ENCODE data around the gene TLX2. TPM values are rescaled to one million over a fixed set of nuclear protein-coding genes. Genes with fewer than 3 reads are reported as not detected.
A peak's percentile ranks its signal among the peaks of the same experiment; 100 is the strongest.
"Not testable (repeated sequence)": the region's sequence is repeated elsewhere in the genome, so short reads cannot be mapped to it uniquely, and the experiment has no call there.

TLX2 gene
- total RNA-seq, 2 donors from 2014 or later = 0.16 to 1.5 TPM

DNA sequence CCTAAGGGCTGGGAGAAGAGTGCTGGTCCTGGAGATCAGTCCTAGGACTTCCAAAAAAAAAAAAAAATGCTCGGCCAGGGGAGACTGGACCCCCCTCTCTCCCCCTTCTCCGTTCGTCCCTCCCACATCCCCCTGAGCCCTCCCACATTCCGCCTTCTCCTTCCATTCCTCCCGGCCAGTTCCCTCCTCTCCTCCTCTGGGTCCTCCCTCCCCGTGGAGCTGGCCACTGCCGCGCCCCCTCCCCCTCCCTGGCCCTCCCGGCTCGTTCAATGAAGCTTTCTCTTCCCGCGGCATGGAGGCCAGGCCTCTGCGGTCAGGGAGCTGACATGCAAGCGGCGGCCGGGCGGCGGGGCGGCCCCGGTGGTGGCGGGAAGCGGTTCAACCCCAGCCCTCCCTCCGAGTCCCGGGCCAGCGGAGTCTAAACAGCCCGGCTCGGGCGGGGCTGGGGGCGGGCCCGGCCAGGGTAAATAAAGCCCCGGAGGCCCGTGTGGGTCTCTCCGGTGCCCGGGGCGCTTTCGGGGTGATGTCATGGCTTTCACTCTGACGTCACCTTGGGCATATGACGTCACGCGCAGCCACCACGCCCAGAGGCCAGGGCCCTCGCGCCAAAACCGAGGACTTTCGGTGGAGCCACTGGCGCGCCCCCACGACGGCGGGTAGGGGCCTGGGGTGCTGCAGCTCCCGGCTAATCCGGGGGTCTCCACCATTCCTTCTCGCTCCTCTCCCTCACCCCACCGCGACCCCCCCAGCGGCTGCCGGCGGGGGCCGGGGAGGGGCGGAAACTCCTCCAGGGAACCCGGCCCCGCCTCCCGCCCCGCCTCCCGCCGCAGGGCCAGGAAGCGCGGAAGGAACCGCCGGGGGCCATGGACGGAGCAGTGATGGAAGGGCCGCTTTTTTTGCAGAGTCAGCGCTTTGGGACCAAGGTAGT is 39.9 kb downstream of the TLX2 start, which contains the start of the genes DOK1 and LOXL3:
DOK1 (plus strand) TSS at position 829 of the 928 bp plus-strand sequence; CDS start at position 864, 35 bp downstream.
LOXL3 (minus strand) TSS at position 51 of the 928 bp plus-strand sequence. CDS start 1,308 bp downstream, outside the sequence.
- no peaks in the 10 kb centered on the region for H3K9me3 ChIP-seq (ENCODE audit: control insufficient read depth, low read length, poor library complexity, severe bottlenecking)
- H3K36me3 Mint-ChIP-seq (ENCODE audit: low read depth) = peaks cover 7% of the 10 kb centered on the region
- DNase-seq = peak; percentile 66 to 84 (median 78)
- peak within 1 kb of the TSS; percentile 91 for H3K4me3 Mint-ChIP-seq
- peaks cover 28% of the 10 kb centered on the region for H3K27me3 Mint-ChIP-seq
- peak within 1 kb of the TSS; percentile 92 for H3K27ac Mint-ChIP-seq
- peaks cover 23% of the 10 kb centered on the region for H3K4me1 Mint-ChIP-seq
- ATAC-seq = peak; percentile 82

DNA sequence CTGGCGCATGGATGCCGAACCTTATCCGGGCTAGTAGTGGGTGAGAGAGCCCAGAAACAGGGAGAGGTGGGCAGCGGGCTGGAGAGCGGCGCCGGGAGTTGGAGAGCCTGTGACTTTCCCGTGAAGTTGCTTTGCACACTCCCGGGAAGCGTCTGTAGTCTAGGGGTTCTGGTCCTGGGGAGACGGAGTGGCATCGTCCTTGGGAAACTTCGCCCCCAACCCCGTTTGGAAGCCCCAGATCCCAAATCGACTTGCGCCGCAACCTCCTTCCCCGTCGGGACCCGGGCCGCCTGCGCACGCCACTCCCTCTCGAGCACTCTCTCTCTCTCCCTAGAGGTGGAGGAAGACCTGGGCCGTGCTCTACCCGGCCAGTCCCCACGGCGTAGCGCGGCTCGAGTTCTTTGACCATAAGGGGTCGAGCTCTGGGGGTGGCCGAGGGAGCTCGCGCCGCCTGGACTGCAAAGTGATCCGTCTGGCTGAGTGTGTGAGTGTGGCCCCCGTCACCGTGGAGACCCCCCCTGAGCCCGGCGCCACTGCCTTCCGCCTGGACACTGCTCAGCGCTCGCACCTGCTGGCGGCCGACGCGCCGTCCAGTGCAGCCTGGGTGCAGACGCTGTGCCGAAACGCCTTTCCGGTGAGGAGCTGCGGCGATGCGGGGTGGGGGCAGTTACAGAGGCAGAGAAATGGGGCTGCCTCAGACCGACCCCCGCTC is 40.7 kb downstream of the TLX2 start:
- peaks cover 21% of the 10 kb centered on the region for H3K27me3 Mint-ChIP-seq
- peak in 1 of 3 donors; percentile 22 for DNase-seq
- H3K27ac Mint-ChIP-seq = peak overlapping the region; percentile 92
- H3K36me3 Mint-ChIP-seq (ENCODE audit: low read depth) = peaks cover 7% of the 10 kb centered on the region
- peaks cover 24% of the 10 kb centered on the region for H3K4me1 Mint-ChIP-seq
- H3K9me3 ChIP-seq (ENCODE audit: control insufficient read depth, low read length, poor library complexity, severe bottlenecking) = no peaks in the 10 kb centered on the region
- ATAC-seq = peak; percentile 57
- peak overlapping the region; percentile 91 for H3K4me3 Mint-ChIP-seq

DNA sequence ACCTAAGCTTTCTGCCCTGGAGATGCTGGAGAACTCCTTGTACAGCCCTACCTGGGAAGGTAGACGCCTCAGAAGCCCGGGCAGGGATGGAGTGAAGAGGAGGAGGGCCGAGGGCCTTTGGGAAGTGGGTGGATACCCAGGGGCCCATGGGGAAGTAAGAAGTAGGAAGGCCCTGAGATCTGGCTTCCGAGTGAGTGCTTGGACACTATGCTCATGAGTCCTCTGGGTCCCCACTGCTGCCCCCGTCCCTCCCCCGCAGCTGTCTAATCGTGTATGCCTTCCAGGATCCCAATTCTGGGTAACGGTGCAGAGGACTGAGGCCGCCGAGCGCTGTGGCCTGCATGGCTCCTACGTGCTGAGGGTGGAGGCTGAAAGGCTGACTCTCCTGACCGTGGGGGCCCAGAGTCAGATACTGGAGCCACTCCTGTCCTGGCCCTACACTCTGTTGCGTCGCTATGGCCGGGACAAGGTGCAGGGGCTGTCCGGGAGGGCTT is 41.4 kb downstream of the TLX2 start:
- peaks cover 29% of the 10 kb centered on the region for H3K4me1 Mint-ChIP-seq
- H3K36me3 Mint-ChIP-seq (ENCODE audit: low read depth) = peaks cover 5% of the 10 kb centered on the region
- ATAC-seq (no peak), DNase-seq (no peak)
- H3K27ac Mint-ChIP-seq = peak overlapping the region; percentile 92
- H3K4me3 Mint-ChIP-seq = peak overlapping the region; percentile 91
- no peaks in the 10 kb centered on the region for H3K9me3 ChIP-seq (ENCODE audit: control insufficient read depth, low read length, poor library complexity, severe bottlenecking)
- peaks cover 21% of the 10 kb centered on the region for H3K27me3 Mint-ChIP-seq

DNA sequence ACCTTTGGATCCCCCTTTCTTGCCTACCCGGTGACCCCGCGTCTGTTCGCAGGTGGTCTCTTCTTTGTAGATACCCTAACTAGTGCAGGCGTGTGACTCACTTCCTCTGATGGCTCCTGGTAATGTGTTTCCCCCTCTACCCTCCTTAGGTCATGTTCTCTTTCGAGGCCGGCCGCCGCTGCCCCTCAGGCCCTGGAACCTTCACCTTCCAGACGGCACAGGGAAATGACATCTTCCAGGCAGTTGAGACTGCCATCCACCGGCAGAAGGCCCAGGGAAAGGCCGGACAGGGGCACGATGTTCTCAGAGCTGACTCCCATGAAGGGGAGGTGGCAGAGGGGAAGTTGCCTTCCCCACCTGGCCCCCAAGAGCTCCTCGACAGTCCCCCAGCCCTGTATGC is 41.9 kb downstream of the TLX2 start:
- Mint-ChIP-seq H3K27me3 (peaks cover 16% of the 10 kb centered on the region), H3K4me1 (peaks cover 29% of the 10 kb centered on the region), H3K36me3 (ENCODE audit: low read depth) (peaks cover 5% of the 10 kb centered on the region), H3K27ac (peak overlapping the region; percentile 45), H3K4me3 (peak overlapping the region; percentile 91)
- no peaks in the 10 kb centered on the region for H3K9me3 ChIP-seq (ENCODE audit: control insufficient read depth, low read length, poor library complexity, severe bottlenecking)
- ATAC-seq (no peak), DNase-seq (no peak)

DNA sequence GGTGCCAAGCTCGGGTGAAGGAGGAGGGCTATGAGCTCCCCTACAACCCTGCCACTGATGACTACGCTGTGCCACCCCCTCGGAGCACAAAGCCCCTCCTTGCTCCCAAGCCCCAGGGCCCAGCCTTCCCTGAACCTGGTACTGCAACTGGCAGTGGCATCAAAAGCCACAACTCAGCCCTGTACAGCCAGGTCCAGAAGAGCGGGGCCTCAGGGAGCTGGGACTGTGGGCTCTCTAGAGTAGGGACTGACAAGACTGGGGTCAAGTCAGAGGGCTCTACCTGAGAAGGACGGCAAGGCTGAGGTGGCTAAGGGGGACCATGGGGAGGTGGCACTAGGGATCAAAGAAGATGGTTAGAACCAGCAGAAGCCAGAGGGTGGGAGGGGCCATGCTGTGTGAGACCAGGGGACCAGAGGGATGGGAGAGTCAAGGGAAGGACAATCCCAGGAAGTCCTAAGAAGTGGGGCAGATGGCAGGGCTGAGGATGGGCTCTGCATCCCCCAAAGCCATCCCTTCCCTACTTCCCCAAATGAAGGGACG is 42.7 kb downstream of the TLX2 start:
- Mint-ChIP-seq H3K27ac (no peak overlapping the region), H3K36me3 (ENCODE audit: low read depth) (peaks cover 5% of the 10 kb centered on the region), H3K4me1 (peaks cover 28% of the 10 kb centered on the region), H3K27me3 (peaks cover 14% of the 10 kb centered on the region), H3K4me3 (no peak overlapping the region)
- no peak for DNase-seq
- ATAC-seq = no peak
- no peaks in the 10 kb centered on the region for H3K9me3 ChIP-seq (ENCODE audit: control insufficient read depth, low read length, poor library complexity, severe bottlenecking)

DNA sequence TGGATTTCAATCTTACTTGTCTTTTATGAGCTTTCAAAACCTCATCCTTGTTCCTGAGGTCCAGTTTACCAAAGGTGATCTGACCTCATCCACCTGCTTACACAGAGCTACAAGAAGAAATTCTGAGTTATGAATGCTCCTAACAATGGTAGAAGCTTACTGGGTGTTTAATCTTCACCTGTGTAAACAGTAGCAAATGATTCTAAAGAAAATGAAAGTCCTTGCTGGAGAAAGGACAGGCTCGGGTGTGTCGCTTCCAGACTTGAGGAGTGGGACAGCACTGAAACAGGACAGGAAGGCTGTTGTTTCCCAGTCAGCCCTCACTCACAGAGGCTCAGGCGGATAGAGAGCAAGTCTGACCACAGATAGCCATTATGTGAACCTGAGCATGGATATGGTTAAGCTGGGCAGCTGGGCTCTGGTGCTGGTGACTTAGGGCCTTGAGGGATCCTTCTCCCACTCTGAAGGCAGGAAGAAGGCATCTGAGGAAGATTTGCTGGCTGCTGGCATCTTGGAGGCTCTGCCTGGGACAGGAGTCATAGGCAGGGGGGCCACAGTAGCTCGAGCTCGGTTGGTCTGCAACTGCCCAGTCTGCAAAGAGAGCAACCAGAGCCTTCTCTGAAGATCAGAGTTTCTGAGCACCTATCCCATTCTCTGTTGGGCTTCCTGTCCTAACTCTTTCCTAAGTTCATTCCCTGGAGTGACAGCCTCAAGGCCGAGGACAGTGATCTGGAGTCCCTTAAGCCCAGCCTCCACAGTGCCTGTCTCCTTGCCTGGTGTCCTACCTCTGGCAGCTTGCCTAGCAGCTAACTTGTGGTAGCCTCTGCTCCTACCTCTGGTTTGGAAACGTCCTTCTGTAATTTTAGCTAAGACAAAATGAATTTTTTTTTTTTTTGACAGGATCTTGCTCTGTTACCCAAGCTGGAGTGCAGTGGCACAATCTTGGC is 44.3 kb downstream of the TLX2 start:
- H3K36me3 Mint-ChIP-seq (ENCODE audit: low read depth) = peaks cover 7% of the 10 kb centered on the region
- H3K27ac Mint-ChIP-seq = no peak overlapping the region
- peaks cover 21% of the 10 kb centered on the region for H3K27me3 Mint-ChIP-seq
- ATAC-seq (no peak), DNase-seq (no peak)
- no peak overlapping the region for H3K4me3 Mint-ChIP-seq
- H3K9me3 ChIP-seq (ENCODE audit: control insufficient read depth, low read length, poor library complexity, severe bottlenecking) = no peaks in the 10 kb centered on the region
- peaks cover 23% of the 10 kb centered on the region for H3K4me1 Mint-ChIP-seq

DNA sequence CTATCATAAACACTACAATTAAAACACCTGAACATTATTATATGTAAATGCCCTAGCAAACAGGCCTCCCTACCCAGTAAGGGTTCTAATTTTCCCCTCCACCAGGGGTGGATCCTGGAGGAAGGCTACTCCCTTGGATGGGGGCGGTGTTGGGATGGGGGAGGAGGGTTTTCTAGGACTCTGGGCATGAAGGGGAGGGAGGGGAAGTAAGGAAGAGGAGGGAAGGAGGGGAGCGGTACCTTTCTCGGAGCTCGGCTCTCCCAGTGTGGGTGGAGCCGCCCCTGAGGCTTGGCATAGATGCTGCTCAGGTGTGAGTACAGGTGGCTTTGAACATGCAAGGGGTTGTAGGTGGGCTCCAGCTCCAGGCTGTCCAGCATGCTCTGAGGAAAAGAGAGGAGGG is 45.7 kb downstream of the TLX2 start:
- Mint-ChIP-seq H3K36me3 (ENCODE audit: low read depth) (peaks cover 10% of the 10 kb centered on the region), H3K27ac (no peak overlapping the region), H3K4me3 (no peak overlapping the region), H3K4me1 (peaks cover 24% of the 10 kb centered on the region), H3K27me3 (peaks cover 30% of the 10 kb centered on the region)
- DNase-seq (no peak), ATAC-seq (no peak)
- no peaks in the 10 kb centered on the region for H3K9me3 ChIP-seq (ENCODE audit: control insufficient read depth, low read length, poor library complexity, severe bottlenecking)

DNA sequence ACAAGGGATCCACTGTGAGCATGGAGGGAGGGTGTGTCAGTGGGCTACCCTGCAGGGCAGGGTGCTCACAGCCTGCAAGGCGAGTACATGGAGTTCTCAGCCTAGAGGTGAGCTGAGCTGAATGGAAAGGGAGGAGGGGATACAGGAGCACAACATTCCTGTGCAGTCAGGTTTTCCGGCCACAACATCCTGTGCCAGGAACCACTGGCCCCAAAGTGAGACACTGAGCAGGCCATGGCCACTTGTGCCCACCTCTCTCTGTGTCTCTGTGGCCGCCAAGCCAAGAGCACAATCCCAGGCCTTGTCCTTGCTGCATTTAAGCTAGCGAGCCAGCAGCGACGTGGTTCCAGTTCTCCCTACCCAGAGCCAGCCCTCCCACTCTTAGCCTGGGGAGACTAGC is 46.3 kb downstream of the TLX2 start:
- H3K27me3 Mint-ChIP-seq = peaks cover 30% of the 10 kb centered on the region
- peaks cover 10% of the 10 kb centered on the region for H3K36me3 Mint-ChIP-seq (ENCODE audit: low read depth)
- ATAC-seq = no peak
- peaks cover 17% of the 10 kb centered on the region for H3K4me1 Mint-ChIP-seq
- no peaks in the 10 kb centered on the region for H3K9me3 ChIP-seq (ENCODE audit: control insufficient read depth, low read length, poor library complexity, severe bottlenecking)
- H3K27ac Mint-ChIP-seq = no peak overlapping the region
- no peak for DNase-seq
- H3K4me3 Mint-ChIP-seq = no peak overlapping the region

DNA sequence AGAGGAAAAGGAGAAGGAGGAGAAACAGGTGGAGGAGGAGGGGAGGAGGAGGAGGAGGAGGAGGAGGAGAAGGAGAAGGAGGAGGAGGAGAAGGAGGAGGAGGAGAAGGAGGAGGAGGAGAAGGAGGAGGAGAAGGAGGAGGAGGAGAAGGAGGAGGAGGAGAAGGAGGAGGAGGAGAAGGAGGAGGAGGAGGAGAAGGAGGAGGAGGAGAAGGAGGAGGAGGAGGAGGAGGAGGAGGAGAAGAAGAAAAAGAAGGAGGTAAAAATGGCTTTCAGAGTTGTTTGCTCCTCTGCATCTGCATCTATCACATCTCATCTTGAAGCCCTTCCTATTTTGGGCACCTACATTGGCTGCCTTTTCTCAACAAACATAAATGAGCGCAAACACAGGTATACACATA is 46.8 kb downstream of the TLX2 start:
- not testable (repeated sequence) for DNase-seq; H3K9me3 ChIP-seq (ENCODE audit: control insufficient read depth, low read length, poor library complexity, severe bottlenecking); H3K4me3 Mint-ChIP-seq; H3K36me3 Mint-ChIP-seq (ENCODE audit: low read depth); ATAC-seq; H3K27ac Mint-ChIP-seq
- H3K4me1 Mint-ChIP-seq = peaks cover 15% of the 10 kb centered on the region
- peaks cover 34% of the 10 kb centered on the region for H3K27me3 Mint-ChIP-seq

DNA sequence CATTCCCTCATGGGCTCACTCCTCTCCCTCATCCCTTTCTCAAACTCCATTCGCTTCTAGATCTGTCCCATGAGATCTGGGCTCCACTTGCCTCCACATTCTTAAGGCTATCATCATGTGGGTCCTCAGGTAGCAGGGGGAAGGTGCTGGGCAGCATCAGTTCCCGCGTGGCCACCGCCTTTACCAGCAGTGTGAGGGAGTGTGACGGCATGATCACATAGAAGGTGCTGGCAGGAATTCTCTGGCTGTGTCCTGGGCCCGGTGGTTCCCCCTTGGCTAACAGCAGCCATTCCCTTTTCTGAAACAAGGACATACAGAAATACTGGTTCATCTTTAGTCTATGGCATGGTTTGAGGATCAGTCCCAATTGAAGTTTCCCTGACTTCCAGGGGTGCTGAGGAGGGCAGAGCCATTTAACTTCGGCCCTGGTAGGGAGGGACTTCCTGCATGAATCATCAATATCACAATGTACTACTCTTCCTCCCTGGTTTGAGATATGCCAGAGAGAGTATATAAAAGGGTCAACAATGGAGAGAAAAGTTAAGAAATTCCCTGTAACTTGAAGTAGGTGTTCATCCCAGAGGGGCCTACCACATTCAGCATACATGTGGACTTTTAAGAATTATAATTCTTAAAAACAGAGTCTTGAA is 48.0 kb downstream of the TLX2 start:
- Mint-ChIP-seq H3K4me1 (peaks cover 14% of the 10 kb centered on the region), H3K27ac (peak overlapping the region; percentile 72), H3K4me3 (no peak overlapping the region), H3K36me3 (ENCODE audit: low read depth) (peaks cover 10% of the 10 kb centered on the region), H3K27me3 (peaks cover 39% of the 10 kb centered on the region)
- no peak for DNase-seq
- no peaks in the 10 kb centered on the region for H3K9me3 ChIP-seq (ENCODE audit: control insufficient read depth, low read length, poor library complexity, severe bottlenecking)
- ATAC-seq = no peak

DNA sequence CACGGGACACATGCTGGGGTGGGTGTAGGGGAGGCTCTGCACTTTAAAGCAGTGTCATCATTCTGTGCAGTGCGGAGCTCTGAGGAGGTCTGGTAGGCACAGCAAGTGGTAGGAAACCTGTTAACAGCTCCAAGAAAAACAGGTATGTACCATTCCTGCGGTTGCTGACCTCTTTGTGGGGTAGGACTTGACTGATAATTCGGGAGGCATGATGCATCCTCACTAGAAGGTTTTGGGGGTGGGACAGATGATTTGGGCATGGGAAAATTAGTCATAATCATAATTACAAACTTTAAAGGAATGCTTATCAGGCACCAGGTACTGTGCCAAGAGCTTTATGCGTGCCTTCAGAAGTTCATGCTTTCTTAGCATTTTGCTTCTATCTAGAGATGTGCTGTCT is 50.0 kb downstream of the TLX2 start:
- H3K4me3 Mint-ChIP-seq = no peak overlapping the region
- no peaks in the 10 kb centered on the region for H3K9me3 ChIP-seq (ENCODE audit: control insufficient read depth, low read length, poor library complexity, severe bottlenecking)
- ATAC-seq = no peak
- H3K4me1 Mint-ChIP-seq = peaks cover 14% of the 10 kb centered on the region
- peak overlapping the region; percentile 24 for H3K27ac Mint-ChIP-seq
- peaks cover 17% of the 10 kb centered on the region for H3K36me3 Mint-ChIP-seq (ENCODE audit: low read depth)
- no peak for DNase-seq
- peaks cover 49% of the 10 kb centered on the region for H3K27me3 Mint-ChIP-seq
